Measurements from ENCODE around the gene GNB2.
A peak's percentile ranks its signal among the peaks of the same experiment; 100 is the strongest.

GNB2 gene

GRCh38 chr7:100673302-100673941 lies at the start of gene GNB2:
Gene GNB2 (plus strand): TSS chr7:100673740. CDS start chr7:100676266, 2,526 bp downstream.
- TF ChIP-seq ZFX (IDR thresholded peaks at IDR 0.05; ENCODE audit: borderline replicate concordance), result no peak
- TF ChIP-seq CTCF (IDR thresholded peaks at IDR 0.05), result peak; percentile 10; the same call in 1 of the 2 replicates

DNA sequence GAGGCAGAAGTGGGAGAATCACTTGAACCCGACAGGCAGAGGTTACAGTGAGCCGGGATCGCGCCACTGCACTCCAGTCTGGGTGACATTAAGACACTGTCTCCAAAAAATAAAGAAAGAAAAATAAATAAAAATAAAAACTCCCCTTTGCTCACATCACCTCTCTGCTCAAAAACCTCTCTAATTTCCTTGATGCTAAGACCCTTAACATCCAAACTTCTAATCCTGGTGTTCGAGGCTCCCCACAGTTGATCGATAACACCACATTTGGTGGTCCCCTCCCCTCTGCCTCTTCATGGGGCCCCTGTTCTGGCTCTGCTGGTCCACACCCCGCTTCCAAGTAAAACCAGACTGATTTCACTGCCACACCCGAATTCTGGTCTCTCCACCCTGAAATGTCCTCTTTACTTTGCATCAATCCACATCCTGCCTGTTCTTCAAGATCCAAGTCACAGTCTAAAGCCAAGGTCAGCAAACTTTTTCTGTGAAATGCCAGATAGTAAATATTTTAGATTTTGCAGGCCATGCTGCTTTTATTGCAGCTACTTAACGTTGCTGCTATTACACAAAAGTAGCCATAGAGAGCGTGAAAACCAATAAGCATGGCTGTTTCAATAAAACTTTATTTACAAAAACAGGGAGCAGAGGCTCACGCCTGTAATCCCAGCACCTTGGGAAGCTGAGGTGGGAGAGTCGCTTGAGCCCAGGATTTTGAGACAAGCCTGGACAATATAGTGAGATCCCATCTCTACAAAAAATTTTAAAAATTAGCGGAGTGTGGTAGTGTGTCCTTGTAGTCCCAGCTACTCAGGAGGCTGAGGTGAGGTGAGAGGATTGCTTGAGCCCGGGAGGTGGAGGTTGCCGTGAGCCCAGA lies 49.4 kb upstream of the GNB2 start:
- TF ChIP-seq CTCF (IDR thresholded peaks at IDR 0.05) (no peak), ZFX (IDR thresholded peaks at IDR 0.05; ENCODE audit: borderline replicate concordance) (no peak)
- no peak overlapping the region for H3K27ac ChIP-seq

More at GRCh38 chr7:100673302-100673941, at the start of gene GNB2:
- H3K27ac ChIP-seq, result peak within 1 kb of the TSS; percentile 94

GRCh38 chr7:100626055-100626454 lies 47.5 kb upstream of the GNB2 start:
- TF ChIP-seq ZFX (IDR thresholded peaks at IDR 0.05; ENCODE audit: borderline replicate concordance) (no peak), CTCF (IDR thresholded peaks at IDR 0.05) (no peak)
- H3K27ac ChIP-seq, result peak overlapping the region; percentile 77; the same call in 1 of the 2 replicates

DNA sequence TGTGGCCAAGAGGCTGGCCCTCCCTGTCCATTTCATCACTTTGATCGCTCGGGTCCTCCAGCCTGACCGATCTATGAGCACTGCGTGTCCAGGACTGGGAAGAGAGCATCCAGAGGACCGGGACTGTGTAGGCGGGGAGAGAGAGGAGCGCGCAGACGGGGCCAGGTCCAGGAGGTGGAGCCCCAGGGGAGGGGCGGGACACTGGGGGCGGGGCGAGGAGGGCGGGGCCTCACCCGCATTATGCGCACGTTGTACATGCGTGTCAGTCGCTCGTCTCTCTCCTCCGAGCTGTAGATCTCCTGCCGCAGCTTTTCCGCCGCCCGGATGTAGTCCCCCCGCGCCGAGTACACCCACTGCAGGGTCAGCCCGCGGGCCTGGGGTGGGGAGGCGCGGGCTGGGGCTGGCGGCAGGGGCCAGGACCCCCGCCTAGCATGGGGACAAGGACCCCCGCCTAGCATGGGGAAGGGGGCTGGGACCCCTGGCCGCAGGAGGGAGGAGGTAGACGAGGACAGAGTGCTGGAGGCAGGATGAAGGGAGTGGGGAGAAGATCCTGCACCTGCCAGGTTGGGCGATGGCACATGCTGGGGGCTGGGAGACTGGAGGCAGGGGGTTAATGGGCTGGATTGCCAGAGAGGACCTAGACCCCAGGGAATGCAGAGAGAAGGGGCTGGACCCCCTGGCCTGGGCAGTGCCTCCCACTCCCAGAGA lies 46.9 kb upstream of the GNB2 start:
- TF ChIP-seq ZFX (IDR thresholded peaks at IDR 0.05; ENCODE audit: borderline replicate concordance), result no peak
- TF ChIP-seq CTCF (IDR thresholded peaks at IDR 0.05), result no peak
- peak overlapping the region; percentile 77 for H3K27ac ChIP-seq

DNA sequence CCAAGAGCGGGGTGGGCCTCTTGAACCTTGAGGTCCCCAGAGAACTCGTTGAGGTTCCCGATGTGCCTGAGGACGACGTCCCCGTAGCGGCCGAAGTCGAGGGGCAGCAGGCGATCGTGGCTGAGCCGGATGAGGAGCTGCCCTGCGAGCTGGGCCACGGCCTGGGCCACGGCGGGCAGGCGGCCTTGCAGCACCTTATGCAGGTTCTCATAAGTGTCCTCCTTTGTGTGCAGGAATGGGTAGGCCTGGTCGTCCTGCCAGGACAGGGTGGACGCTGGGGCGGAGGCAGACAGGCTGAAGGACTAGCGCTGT lies 46.3 kb upstream of the GNB2 start:
- H3K27ac ChIP-seq, result peak overlapping the region; percentile 77
- TF ChIP-seq ZFX (IDR thresholded peaks at IDR 0.05; ENCODE audit: borderline replicate concordance) (no peak), CTCF (IDR thresholded peaks at IDR 0.05) (no peak)

- peak overlapping the region; percentile 44 for H3K27ac ChIP-seq
- TF ChIP-seq CTCF (IDR thresholded peaks at IDR 0.05) (peak; percentile 59), ZFX (IDR thresholded peaks at IDR 0.05; ENCODE audit: borderline replicate concordance) (no peak)
These were observed 44.3 kb upstream of the GNB2 start for GRCh38 chr7:100629117-100629716.
